K562 (cell line): ENCODE measurements around the gene DUS1L. TPM values are rescaled to one million over a fixed set of nuclear protein-coding genes. Genes with fewer than 3 reads are reported as not detected.

Experiments
- ATAC-seq: fragments of 200-7000 bp; cut with Tn5 transposase; 3 replicates; pipeline ENCODE4 v1.9.1; 2020; ENCODE audit warnings: moderate library complexity
- BruUV-seq: library from RNA; stranded (reverse); fragments of 400-500 nt; replicated peaks from 2 replicates; lab custom pipeline; 2021; lab: Mats Ljungman, UMichigan
- CTCF ChIA-PET: fragments of 300-600 bp; formaldehyde crosslinking; extraction: SDS; loops from one replicate; lab custom pipeline; 2021; ENCODE audit warnings: low intra/inter-chr PET ratio; lab: Yijun Ruan, JAX
- POLR2A ChIA-PET: fragments of 300-600, 350-650 bp; sonication (Branson Sonifier 250); formaldehyde crosslinking; extraction: SDS; loops from one replicate; lab custom pipeline; 2021; ENCODE audit warnings: antibody characterized with exemption, inconsistent platforms; lab: Yijun Ruan, JAX
- DNase-seq, 4 experiments: peaks; one replicate each; pipeline versions ENCODE4 v3.0.0 to v3.0.0-alpha.2; 2011 to 2018; ENCODE audit warnings: low spot score in 3 of 4, mixed read lengths in 3 of 4; ENCODE audit errors: extremely low read depth in 1 of 4
- FAIRE-seq: peaks from 2 replicates; lab custom pipeline; 2011; peaks lifted over from hg19 to GRCh38; lab: Jason Lieb, UNC
- H2AFZ ChIP-seq: 2 replicates; pipeline ENCODE4 v1.6.0; 2011; ENCODE audit warnings: low read depth, low read length, control low read depth, inconsistent platforms
- H3K27ac ChIP-seq: fragments of 200-600 bp; 3 replicates; pipeline ENCODE4 v1.8.0; 2011; ENCODE audit warnings: low read depth, mild to moderate bottlenecking, control low read depth, inconsistent platforms, low read length, moderate library complexity, mixed read lengths; ENCODE audit errors: extremely low read depth
- H3K27me3 ChIP-seq, 2 experiments: fragments of 300-600 bp in 1 of 2; 2 replicates in 1 of 2; 3 replicates in 1 of 2; pipeline versions ENCODE4 v1.6.0 to v1.8.0; 2011; ENCODE audit warnings: inconsistent platforms in 2 of 2, low read length in 2 of 2, mild to moderate bottlenecking in 1 of 2, mixed read lengths in 1 of 2, moderate library complexity in 1 of 2; ENCODE audit not compliant: control insufficient read depth in 2 of 2, insufficient read depth in 2 of 2
- H3K36me3 ChIP-seq: fragments of 300-600 bp; 3 replicates; pipeline ENCODE4 v1.8.0; 2011; ENCODE audit warnings: mild to moderate bottlenecking, low read length, inconsistent platforms; ENCODE audit not compliant: control insufficient read depth, insufficient read depth
- H3K4me1 ChIP-seq, 2 experiments: fragments of 200-600 bp in 1 of 2; replicated peaks in 1 of 2; 2 replicates in 1 of 2; 3 replicates in 1 of 2; pipeline versions ENCODE4 v1.5.1 to v1.8.0; 2011; ENCODE audit warnings: inconsistent platforms in 2 of 2, low read length in 2 of 2, mild to moderate bottlenecking in 1 of 2, mixed read lengths in 1 of 2, moderate library complexity in 1 of 2; ENCODE audit not compliant: control insufficient read depth in 2 of 2, insufficient read depth in 2 of 2
- H3K4me2 ChIP-seq: 2 replicates; pipeline ENCODE4 v1.6.1; 2011; ENCODE audit warnings: low read length, control low read depth, inconsistent platforms, mixed read lengths; ENCODE audit not compliant: insufficient read depth
- H3K4me3 ChIP-seq: fragments of 200-600 bp; sonication (generic), shearing (Covaris generic); 2 replicates; pipeline ENCODE4 v1.5.1; 2016; ENCODE audit warnings: control low read depth, inconsistent platforms
- H3K79me2 ChIP-seq: fragments of 200-600 bp; 3 replicates; pipeline ENCODE4 v1.8.0; 2011; ENCODE audit warnings: low read length, inconsistent platforms; ENCODE audit not compliant: control insufficient read depth, insufficient read depth
- H3K9ac ChIP-seq, 2 experiments: 2 replicates each; pipeline versions ENCODE4 v1.6.0 to v1.6.1; 2011; ENCODE audit warnings: low read depth in 2 of 2, low read length in 2 of 2, control low read depth in 1 of 2, inconsistent platforms in 1 of 2, mild to moderate bottlenecking in 1 of 2, mixed read lengths in 1 of 2; ENCODE audit not compliant: insufficient read depth in 1 of 2
- H3K9me1 ChIP-seq: one replicate; pipeline ENCODE4 v1.6.0; 2011; ENCODE audit warnings: inconsistent platforms, mild to moderate bottlenecking, low read length, moderate library complexity; ENCODE audit not compliant: control insufficient read depth, insufficient read depth
- H3K9me3 ChIP-seq: replicated peaks from 2 replicates; pipeline ENCODE4 v1.5.1; 2011; ENCODE audit warnings: low read depth, low read length, inconsistent platforms; ENCODE audit not compliant: control insufficient read depth, insufficient read depth
- H4K20me1 ChIP-seq: replicated peaks from 2 replicates; pipeline ENCODE4 v1.6.1; 2011; ENCODE audit warnings: low read length, inconsistent platforms, mixed read lengths; ENCODE audit not compliant: control insufficient read depth, insufficient read depth
- ATF7 ChIP-seq: fragments of 450-650 bp; IDR thresholded peaks from 2 replicates; pipeline ENCODE4 v1.7.1; 2014; ENCODE audit warnings: mild to moderate bottlenecking, moderate library complexity
- HINFP ChIP-seq: fragments of 450-650 bp; conservative IDR thresholded peaks from 2 replicates; pipeline ENCODE4 v1.6.1; 2016; ENCODE audit warnings: missing genetic modification characterization, low read depth, mild to moderate bottlenecking, control low read depth, missing compliant biosample characterization
- JUNB ChIP-seq: fragments of 450-650 bp; formaldehyde crosslinking; conservative IDR thresholded peaks from 2 replicates; pipeline ENCODE4 v1.4.0; 2020; ENCODE audit warnings: mild to moderate bottlenecking
- POLR2G ChIP-seq: fragments of 200-400 bp; formaldehyde crosslinking; IDR thresholded peaks from 2 replicates; pipeline ENCODE4 v1.6.1; 2017; ENCODE audit warnings: low read depth, mild to moderate bottlenecking, antibody characterized with exemption, low read length, moderate library complexity
- WGBS: fragments of 100-300 bp; shearing (Covaris generic); methylation state at CpG from one replicate; pipeline ENCODE4 v1.1.6; 2016; ENCODE audit warnings: low coverage, mixed read lengths; ENCODE audit not compliant: insufficient coverage; ENCODE audit errors: missing lambda C conversion rate; 5-methylcytosine and 5-hydroxymethylcytosine counted together
- in situ Hi-C: fragments of 300-500 bp; cut with MboI; formaldehyde crosslinking; loops from 4 replicates; pipeline ENCODE4 v1.15.0; 2018; ENCODE audit warnings: inconsistent platforms, mixed read lengths
- intact Hi-C: fragments of 100-400 bp; cut with micrococcal nuclease; formaldehyde crosslinking; loops from 2 replicates; pipeline ENCODE4 v1.14.2; 2022
- polyA plus RNA-seq, 8 experiments: library from polyadenylated mRNA; depleted of rRNA in 4 of 8; stranded (reverse) in 5 of 8; unstranded in 3 of 8; fragments of >200 nt; fragmentation: Nextera tagmentation in 2 of 8; fragmentation: Illumina TruSeq in 1 of 8; extraction: Ambion mirVana in 2 of 8; extraction: Trizol in 1 of 8; gene quantifications; 2 replicates each; pipeline versions ENCODE4 v1.2.1 to v1.2.3, GENCODE V29; 2011 to 2014; ENCODE audit warnings: inconsistent platforms in 1 of 8, missing spikeins in 1 of 8
- total RNA-seq, 7 experiments: library from RNA; depleted of rRNA in 6 of 7; stranded (reverse); fragments of >200 nt in 6 of 7; fragmentation: Illumina TruSeq in 2 of 7; extraction: Trizol in 2 of 7; gene quantifications; 2 replicates each; pipeline versions ENCODE4 v1.2.1 to v1.2.3, GENCODE V29; 2011 to 2021; ENCODE audit warnings: low replicate concordance in 1 of 7
- TF ChIP-seq, protein P1 (sequence below), 2 experiments: fragments of 450-650 bp in 1 of 2; sonication (generic) in 1 of 2; formaldehyde crosslinking in 1 of 2; IDR thresholded peaks; 2 replicates each; pipeline versions ENCODE4 v1.7.1 to v1.9.0; 2016 to 2022; ENCODE audit warnings: inconsistent platforms in 1 of 2, mild to moderate bottlenecking in 1 of 2, missing genetic modification reagents in 1 of 2
- TF ChIP-seq, protein P2 (sequence below): fragments of 450-650 bp; formaldehyde crosslinking; IDR thresholded peaks from 2 replicates; pipeline ENCODE4 v1.4.0; 2022; ENCODE audit warnings: missing genetic modification characterization

Gene DUS1L
- total and polyA plus RNA-seq, 9 of the 15 experiments (the other 6 are each of a cell fraction or from before 2014, with no cell fraction given) = 7.8 to 210 (median 83.9) TPM

GRCh38 chr17:82062076-82062983 lies 3.3 kb downstream of the DUS1L start:
- BruUV-seq = no TSS peak
- FAIRE-seq (no peak), DNase-seq (no peak), ATAC-seq (peak; percentile 36; the same call in 2 of the 3 replicates)
- WGBS = 94% methylated on average over 23 of the region's 24 CpGs
- H2AFZ ChIP-seq = no peak overlapping the region
- H3K36me3 ChIP-seq = peaks cover 71% of the 10 kb centered on the region; the same call in 2 of the 3 replicates
- H3K4me1 ChIP-seq = peaks cover 3 to 83% of the 10 kb centered on the region in 2 experiments; a peak in 3 of 5 replicates
- in situ Hi-C loops = no loop called here
- CTCF ChIA-PET = no interaction called here
- intact Hi-C loops = no loop called here
- no peaks in the 10 kb centered on the region; the same call in none of the 2 replicates for H4K20me1 ChIP-seq
- no peaks in the 10 kb centered on the region for H3K9me1 ChIP-seq
- H3K4me2 ChIP-seq = no peak overlapping the region
- H3K4me3 ChIP-seq = no peak overlapping the region
- H3K79me2 ChIP-seq = peaks cover 28% of the 10 kb centered on the region
- peak overlapping the region in 1 of 2 experiments; percentile 46; a peak in 1 of 4 replicates for H3K9ac ChIP-seq
- H3K27me3 ChIP-seq = no peaks in the 10 kb centered on the region
- POLR2A ChIA-PET = interaction anchor here (0.6 to 2.4 kb wide), 6 partner anchors 8 to 103 kb away, joined by 3 to 11 read pairs (median 4); no protein-coding TSS in a partner anchor
- H3K9me3 ChIP-seq = no peaks in the 10 kb centered on the region
- H3K27ac ChIP-seq = no peak overlapping the region
- TF ChIP-seq POLR2G = peak; percentile 46
- TF ChIP-seq, protein P1, sequence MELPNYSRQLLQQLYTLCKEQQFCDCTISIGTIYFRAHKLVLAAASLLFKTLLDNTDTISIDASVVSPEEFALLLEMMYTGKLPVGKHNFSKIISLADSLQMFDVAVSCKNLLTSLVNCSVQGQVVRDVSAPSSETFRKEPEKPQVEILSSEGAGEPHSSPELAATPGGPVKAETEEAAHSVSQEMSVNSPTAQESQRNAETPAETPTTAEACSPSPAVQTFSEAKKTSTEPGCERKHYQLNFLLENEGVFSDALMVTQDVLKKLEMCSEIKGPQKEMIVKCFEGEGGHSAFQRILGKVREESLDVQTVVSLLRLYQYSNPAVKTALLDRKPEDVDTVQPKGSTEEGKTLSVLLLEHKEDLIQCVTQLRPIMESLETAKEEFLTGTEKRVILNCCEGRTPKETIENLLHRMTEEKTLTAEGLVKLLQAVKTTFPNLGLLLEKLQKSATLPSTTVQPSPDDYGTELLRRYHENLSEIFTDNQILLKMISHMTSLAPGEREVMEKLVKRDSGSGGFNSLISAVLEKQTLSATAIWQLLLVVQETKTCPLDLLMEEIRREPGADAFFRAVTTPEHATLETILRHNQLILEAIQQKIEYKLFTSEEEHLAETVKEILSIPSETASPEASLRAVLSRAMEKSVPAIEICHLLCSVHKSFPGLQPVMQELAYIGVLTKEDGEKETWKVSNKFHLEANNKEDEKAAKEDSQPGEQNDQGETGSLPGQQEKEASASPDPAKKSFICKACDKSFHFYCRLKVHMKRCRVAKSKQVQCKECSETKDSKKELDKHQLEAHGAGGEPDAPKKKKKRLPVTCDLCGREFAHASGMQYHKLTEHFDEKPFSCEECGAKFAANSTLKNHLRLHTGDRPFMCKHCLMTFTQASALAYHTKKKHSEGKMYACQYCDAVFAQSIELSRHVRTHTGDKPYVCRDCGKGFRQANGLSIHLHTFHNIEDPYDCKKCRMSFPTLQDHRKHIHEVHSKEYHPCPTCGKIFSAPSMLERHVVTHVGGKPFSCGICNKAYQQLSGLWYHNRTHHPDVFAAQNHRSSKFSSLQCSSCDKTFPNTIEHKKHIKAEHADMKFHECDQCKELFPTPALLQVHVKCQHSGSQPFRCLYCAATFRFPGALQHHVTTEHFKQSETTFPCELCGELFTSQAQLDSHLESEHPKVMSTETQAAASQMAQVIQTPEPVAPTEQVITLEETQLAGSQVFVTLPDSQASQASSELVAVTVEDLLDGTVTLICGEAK (IDR thresholded peaks at IDR 0.05) = no peak
- TF ChIP-seq, protein P1 (CRISPR knock-in tag; IDR thresholded peaks at IDR 0.05) = no peak
- TF ChIP-seq ATF7 = no peak
- no peak for TF ChIP-seq HINFP (tag)
- TF ChIP-seq, protein P2, sequence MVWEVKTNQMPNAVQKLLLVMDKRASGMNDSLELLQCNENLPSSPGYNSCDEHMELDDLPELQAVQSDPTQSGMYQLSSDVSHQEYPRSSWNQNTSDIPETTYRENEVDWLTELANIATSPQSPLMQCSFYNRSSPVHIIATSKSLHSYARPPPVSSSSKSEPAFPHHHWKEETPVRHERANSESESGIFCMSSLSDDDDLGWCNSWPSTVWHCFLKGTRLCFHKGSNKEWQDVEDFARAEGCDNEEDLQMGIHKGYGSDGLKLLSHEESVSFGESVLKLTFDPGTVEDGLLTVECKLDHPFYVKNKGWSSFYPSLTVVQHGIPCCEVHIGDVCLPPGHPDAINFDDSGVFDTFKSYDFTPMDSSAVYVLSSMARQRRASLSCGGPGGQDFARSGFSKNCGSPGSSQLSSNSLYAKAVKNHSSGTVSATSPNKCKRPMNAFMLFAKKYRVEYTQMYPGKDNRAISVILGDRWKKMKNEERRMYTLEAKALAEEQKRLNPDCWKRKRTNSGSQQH (CRISPR knock-in tag) = no peak
- no peak for TF ChIP-seq JUNB (CRISPR knock-in tag)
